ENCODE measurements around the gene UPF3A.

The UPF3A gene

GRCh38 chr13:114256547-114256946 is 24.9 kb upstream of the UPF3A start:
- Histone ChIP-seq H3K4me1 (ENCODE audit: insufficient read depth, low read length, poor library complexity, severe bottlenecking) (peaks cover 24% of the 10 kb centered on the region), H3K4me2 (ENCODE audit: low read depth, low read length, poor library complexity, severe bottlenecking) (no peak overlapping the region), H3K27me3 (ENCODE audit: insufficient read depth, low read length, poor library complexity, severe bottlenecking) (no peaks in the 10 kb centered on the region), H3K79me2 (ENCODE audit: insufficient read depth, low read length) (no peaks in the 10 kb centered on the region), H3K36me3 (ENCODE audit: insufficient read depth, low read length) (peaks cover 70% of the 10 kb centered on the region; the same call in 1 of the 2 replicates), H2AFZ (ENCODE audit: low read length) (no peak overlapping the region), H3F3A (ENCODE audit: low read depth) (no peaks in the 10 kb centered on the region), H3K9ac (ENCODE audit: low read depth, low read length, poor library complexity, severe bottlenecking) (no peak overlapping the region), H3K9me2 (replicated peaks; ENCODE audit: low read depth, low read length) (no peaks in the 10 kb centered on the region), H3K9me3 (ENCODE audit: insufficient read depth, low read depth, low read length) (no peaks in the 10 kb centered on the region), H4K20me1 (ENCODE audit: insufficient read depth, low read length, poor library complexity, severe bottlenecking) (no peaks in the 10 kb centered on the region), H3K4me3 (ENCODE audit: low read length, poor library complexity, severe bottlenecking) (no peak overlapping the region)
- TF ChIP-seq EZH2phosphoT487 (IDR thresholded peaks at IDR 0.05; ENCODE audit: borderline replicate concordance) (no peak), CTCF (conservative IDR thresholded peaks at IDR 0.05; ENCODE audit: low read length) (no peak)

- H3K36me3 ChIP-seq (ENCODE audit: insufficient read depth, low read length), result peaks cover 68% of the 10 kb centered on the region; the same call in 1 of the 2 replicates
- H4K20me1 ChIP-seq (ENCODE audit: insufficient read depth, low read length, poor library complexity, severe bottlenecking), result no peaks in the 10 kb centered on the region
- H3K4me2 ChIP-seq (ENCODE audit: low read depth, low read length, poor library complexity, severe bottlenecking), result no peak overlapping the region
- no peaks in the 10 kb centered on the region for H3F3A ChIP-seq (ENCODE audit: low read depth)
- H3K4me1 ChIP-seq (ENCODE audit: insufficient read depth, low read length, poor library complexity, severe bottlenecking), result peaks cover 28% of the 10 kb centered on the region
- H3K9ac ChIP-seq (ENCODE audit: low read depth, low read length, poor library complexity, severe bottlenecking), result no peak overlapping the region
- TF ChIP-seq EZH2phosphoT487 (IDR thresholded peaks at IDR 0.05; ENCODE audit: borderline replicate concordance), result no peak
- TF ChIP-seq CTCF (conservative IDR thresholded peaks at IDR 0.05; ENCODE audit: low read length), result no peak
- H2AFZ ChIP-seq (ENCODE audit: low read length), result no peak overlapping the region
- H3K9me2 ChIP-seq (replicated peaks; ENCODE audit: low read depth, low read length), result no peaks in the 10 kb centered on the region
- no peak overlapping the region for H3K4me3 ChIP-seq (ENCODE audit: low read length, poor library complexity, severe bottlenecking)
- no peaks in the 10 kb centered on the region for H3K9me3 ChIP-seq (ENCODE audit: insufficient read depth, low read depth, low read length)
- no peaks in the 10 kb centered on the region for H3K27me3 ChIP-seq (ENCODE audit: insufficient read depth, low read length, poor library complexity, severe bottlenecking)
- no peaks in the 10 kb centered on the region for H3K79me2 ChIP-seq (ENCODE audit: insufficient read depth, low read length)
Observed at GRCh38 chr13:114257014-114257413, 24.4 kb upstream of the UPF3A start.

- Histone ChIP-seq H3K9me2 (replicated peaks; ENCODE audit: low read depth, low read length) (no peaks in the 10 kb centered on the region), H3K27me3 (ENCODE audit: insufficient read depth, low read length, poor library complexity, severe bottlenecking) (no peaks in the 10 kb centered on the region), H3K4me1 (ENCODE audit: insufficient read depth, low read length, poor library complexity, severe bottlenecking) (peaks cover 44% of the 10 kb centered on the region), H4K20me1 (ENCODE audit: insufficient read depth, low read length, poor library complexity, severe bottlenecking) (peaks cover 7% of the 10 kb centered on the region), H3K4me3 (ENCODE audit: low read length, poor library complexity, severe bottlenecking) (no peak overlapping the region), H3K4me2 (ENCODE audit: low read depth, low read length, poor library complexity, severe bottlenecking) (no peak overlapping the region), H3K79me2 (ENCODE audit: insufficient read depth, low read length) (no peaks in the 10 kb centered on the region), H3K9ac (ENCODE audit: low read depth, low read length, poor library complexity, severe bottlenecking) (no peak overlapping the region), H3K36me3 (ENCODE audit: insufficient read depth, low read length) (peaks cover 67% of the 10 kb centered on the region; the same call in 1 of the 2 replicates), H2AFZ (ENCODE audit: low read length) (no peak overlapping the region), H3F3A (ENCODE audit: low read depth) (peaks cover 8% of the 10 kb centered on the region), H3K9me3 (ENCODE audit: insufficient read depth, low read depth, low read length) (no peaks in the 10 kb centered on the region)
- TF ChIP-seq CTCF (conservative IDR thresholded peaks at IDR 0.05; ENCODE audit: low read length), result no peak
- TF ChIP-seq EZH2phosphoT487 (IDR thresholded peaks at IDR 0.05; ENCODE audit: borderline replicate concordance), result no peak
Observed at GRCh38 chr13:114258589-114258988, 22.8 kb upstream of the UPF3A start.

All from Loucy (cell line).